Upper lobe of left lung (tissue), 4 donors: Measurements from ENCODE around the gene SBNO1.
"Not testable (repeated sequence)": the region's sequence is repeated elsewhere in the genome, so short reads cannot be mapped to it uniquely, and the experiment has no call there.

ENCODE experiments used
- CTCF ChIP-seq, 6 experiments: fragments of 450-650 bp in 4 of 6; fragments of 200-600 bp in 2 of 6; sonication (generic) in 2 of 6; IDR thresholded peaks; one replicate each; pipeline ENCODE4 v1.5.1; 2016 to 2019; ENCODE audit warnings: antibody characterized with exemption in 6 of 6
- EP300 ChIP-seq, 4 donors: sonication (generic); formaldehyde crosslinking; IDR thresholded peaks; one replicate each; pipeline ENCODE4 v1.5.1; 2017; ENCODE audit warnings: antibody characterized with exemption in 4 of 4, control low read depth in 2 of 4
- POLR2A ChIP-seq, 4 donors: fragments of 450-650 bp; IDR thresholded peaks; one replicate each; pipeline ENCODE4 v1.5.1; 2016 to 2017; ENCODE audit warnings: antibody characterized with exemption in 4 of 4, mild to moderate bottlenecking in 2 of 4
- POLR2AphosphoS5 ChIP-seq, 2 donors: sonication (generic); formaldehyde crosslinking; IDR thresholded peaks; one replicate each; pipeline ENCODE4 v1.5.1; 2017; ENCODE audit warnings: antibody characterized with exemption in 2 of 2

DNA sequence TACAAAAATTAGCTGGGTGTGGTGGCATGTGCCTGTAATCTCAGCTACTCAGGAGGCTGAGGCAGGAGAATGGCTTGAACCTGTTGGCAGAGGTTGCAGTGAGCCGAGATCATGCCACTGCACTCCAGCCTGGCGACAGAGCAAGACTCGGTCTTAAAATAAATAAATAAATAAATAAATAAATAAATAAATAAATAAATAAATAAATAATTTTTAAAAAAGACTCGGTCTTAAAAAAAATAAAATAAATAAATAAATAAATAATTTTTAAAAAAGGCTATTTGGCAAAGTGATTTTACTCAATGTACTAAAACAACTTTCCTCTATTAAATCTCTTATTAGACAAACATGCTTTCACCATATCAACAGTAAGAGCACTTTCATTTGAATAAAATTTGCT lies 51.6 kb downstream of the SBNO1 start:
- TF ChIP-seq POLR2AphosphoS5, CTCF, POLR2A, EP300 (IDR thresholded peaks at IDR 0.05): not testable (repeated sequence)
